ENCODE measurements around the gene SERGEF. TPM values are rescaled to one million over a fixed set of nuclear protein-coding genes. Genes with fewer than 3 reads are reported as not detected.

Gene SERGEF
- polyA plus RNA-seq, 2 of the 4 experiments (the other 2 are of a cell fraction) = 20.7 to 24.1 TPM

DNA sequence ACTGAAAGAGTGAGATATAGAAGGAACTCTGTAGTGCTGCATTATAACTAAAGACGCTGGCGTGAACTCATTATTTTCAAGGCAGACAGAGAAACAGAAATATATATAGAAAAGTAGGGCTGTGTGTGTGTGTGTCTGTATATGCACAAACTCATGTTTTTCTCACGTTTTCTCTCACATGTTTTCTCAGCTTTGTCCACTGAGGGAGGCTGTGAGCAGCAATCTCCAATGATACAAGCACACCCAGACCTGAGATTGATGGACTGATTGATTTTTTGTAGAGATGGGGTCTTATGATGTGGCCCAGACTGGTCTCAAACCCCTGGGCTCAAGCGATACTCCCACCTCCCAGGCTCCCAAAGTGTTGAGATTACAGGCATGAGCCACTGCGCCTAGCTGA lies 122.5 kb downstream of the SERGEF start:
- no peaks in the 10 kb centered on the region for H3K4me1 ChIP-seq
- no peak for TF ChIP-seq CBX2 (IDR thresholded peaks at IDR 0.05; ENCODE audit: borderline replicate concordance, low read depth)
- no peak for TF ChIP-seq POLR2AphosphoS2 (conservative IDR thresholded peaks at IDR 0.05; ENCODE audit: low read length)
- TF ChIP-seq, protein P1, sequence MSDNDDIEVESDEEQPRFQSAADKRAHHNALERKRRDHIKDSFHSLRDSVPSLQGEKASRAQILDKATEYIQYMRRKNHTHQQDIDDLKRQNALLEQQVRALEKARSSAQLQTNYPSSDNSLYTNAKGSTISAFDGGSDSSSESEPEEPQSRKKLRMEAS (IDR thresholded peaks at IDR 0.05) = no peak
- no peak for TF ChIP-seq TFCP2L1 (CRISPR knock-in tag; IDR thresholded peaks at IDR 0.05)
- TF ChIP-seq HOXB13 (CRISPR knock-in tag; IDR thresholded peaks at IDR 0.05; ENCODE audit: low read depth) = no peak
- TF ChIP-seq CBX8 (IDR thresholded peaks at IDR 0.05) = no peak
- TF ChIP-seq ZSCAN20 (CRISPR knock-in tag; IDR thresholded peaks at IDR 0.05) = no peak
- no peak for TF ChIP-seq POLR2A (IDR thresholded peaks at IDR 0.05; ENCODE audit: low read length)
- TF ChIP-seq SREBF2 (IDR thresholded peaks at IDR 0.05) = no peak
- TF ChIP-seq SMC3 (IDR thresholded peaks at IDR 0.05) = no peak
- TF ChIP-seq, protein P2, sequence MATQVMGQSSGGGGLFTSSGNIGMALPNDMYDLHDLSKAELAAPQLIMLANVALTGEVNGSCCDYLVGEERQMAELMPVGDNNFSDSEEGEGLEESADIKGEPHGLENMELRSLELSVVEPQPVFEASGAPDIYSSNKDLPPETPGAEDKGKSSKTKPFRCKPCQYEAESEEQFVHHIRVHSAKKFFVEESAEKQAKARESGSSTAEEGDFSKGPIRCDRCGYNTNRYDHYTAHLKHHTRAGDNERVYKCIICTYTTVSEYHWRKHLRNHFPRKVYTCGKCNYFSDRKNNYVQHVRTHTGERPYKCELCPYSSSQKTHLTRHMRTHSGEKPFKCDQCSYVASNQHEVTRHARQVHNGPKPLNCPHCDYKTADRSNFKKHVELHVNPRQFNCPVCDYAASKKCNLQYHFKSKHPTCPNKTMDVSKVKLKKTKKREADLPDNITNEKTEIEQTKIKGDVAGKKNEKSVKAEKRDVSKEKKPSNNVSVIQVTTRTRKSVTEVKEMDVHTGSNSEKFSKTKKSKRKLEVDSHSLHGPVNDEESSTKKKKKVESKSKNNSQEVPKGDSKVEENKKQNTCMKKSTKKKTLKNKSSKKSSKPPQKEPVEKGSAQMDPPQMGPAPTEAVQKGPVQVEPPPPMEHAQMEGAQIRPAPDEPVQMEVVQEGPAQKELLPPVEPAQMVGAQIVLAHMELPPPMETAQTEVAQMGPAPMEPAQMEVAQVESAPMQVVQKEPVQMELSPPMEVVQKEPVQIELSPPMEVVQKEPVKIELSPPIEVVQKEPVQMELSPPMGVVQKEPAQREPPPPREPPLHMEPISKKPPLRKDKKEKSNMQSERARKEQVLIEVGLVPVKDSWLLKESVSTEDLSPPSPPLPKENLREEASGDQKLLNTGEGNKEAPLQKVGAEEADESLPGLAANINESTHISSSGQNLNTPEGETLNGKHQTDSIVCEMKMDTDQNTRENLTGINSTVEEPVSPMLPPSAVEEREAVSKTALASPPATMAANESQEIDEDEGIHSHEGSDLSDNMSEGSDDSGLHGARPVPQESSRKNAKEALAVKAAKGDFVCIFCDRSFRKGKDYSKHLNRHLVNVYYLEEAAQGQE (IDR thresholded peaks at IDR 0.05) = no peak
- TF ChIP-seq, protein P3, sequence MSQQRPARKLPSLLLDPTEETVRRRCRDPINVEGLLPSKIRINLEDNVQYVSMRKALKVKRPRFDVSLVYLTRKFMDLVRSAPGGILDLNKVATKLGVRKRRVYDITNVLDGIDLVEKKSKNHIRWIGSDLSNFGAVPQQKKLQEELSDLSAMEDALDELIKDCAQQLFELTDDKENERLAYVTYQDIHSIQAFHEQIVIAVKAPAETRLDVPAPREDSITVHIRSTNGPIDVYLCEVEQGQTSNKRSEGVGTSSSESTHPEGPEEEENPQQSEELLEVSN (IDR thresholded peaks at IDR 0.05; ENCODE audit: borderline replicate concordance, low read depth) = no peak
- TF ChIP-seq, protein P4, sequence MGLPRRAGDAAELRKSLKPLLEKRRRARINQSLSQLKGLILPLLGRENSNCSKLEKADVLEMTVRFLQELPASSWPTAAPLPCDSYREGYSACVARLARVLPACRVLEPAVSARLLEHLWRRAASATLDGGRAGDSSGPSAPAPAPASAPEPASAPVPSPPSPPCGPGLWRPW (IDR thresholded peaks at IDR 0.05) = no peak
- 88% methylated on average over 5 of the region's 5 CpGs for WGBS (ENCODE audit: missing lambda C conversion rate)
- FAIRE-seq (no peak), DNase-seq (ENCODE audit: low read depth in 1 of 2, low spot score in 1 of 2) (no peak), ATAC-seq (no peak)
- H3K27ac ChIP-seq = no peak overlapping the region
- H3K9me3 ChIP-seq = no peaks in the 10 kb centered on the region
- no peak overlapping the region for H3K4me3 ChIP-seq
- CTCF ChIA-PET = interaction anchor here (0.6 to 1.9 kb wide), 3 partner anchors 10 to 301 kb away, joined by 3 to 5 read pairs (median 4); no protein-coding TSS in a partner anchor
- POLR2A ChIA-PET = no interaction called here
- no peak overlapping the region for H3K4me2 ChIP-seq

DNA sequence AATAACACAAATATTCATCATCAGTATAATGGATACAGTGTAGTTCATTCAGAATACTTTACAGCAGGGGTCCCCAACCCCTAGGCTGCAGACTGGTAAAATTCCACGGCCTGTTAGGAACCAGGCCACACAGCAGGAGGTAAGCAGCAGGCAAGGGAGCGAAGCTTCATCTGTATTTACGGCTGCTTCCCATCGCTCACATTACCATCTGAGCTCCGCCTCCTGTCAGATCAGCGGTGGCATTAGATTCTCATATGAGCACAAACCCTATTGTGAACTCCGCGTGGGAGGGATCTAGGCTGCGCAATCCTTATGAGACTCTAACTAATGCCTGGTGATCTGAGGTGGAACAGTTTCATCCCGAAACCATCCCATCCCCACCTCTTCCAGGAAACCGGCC lies 125.1 kb downstream of the SERGEF start:
- FAIRE-seq = no peak
- Histone ChIP-seq H3K27ac (no peak overlapping the region), H3K4me1 (no peaks in the 10 kb centered on the region), H3K4me2 (no peak overlapping the region), H3K9me3 (no peaks in the 10 kb centered on the region), H3K4me3 (no peak overlapping the region)
- POLR2A ChIA-PET = no interaction called here
- no peak for TF ChIP-seq TP53 (CRISPR knock-in tag; IDR thresholded peaks at IDR 0.05)
- no peak for TF ChIP-seq ZNF302 (CRISPR knock-in tag; IDR thresholded peaks at IDR 0.05)
- no peak for TF ChIP-seq FOSB (CRISPR knock-in tag; IDR thresholded peaks at IDR 0.05)
- no peak for TF ChIP-seq TFCP2L1 (CRISPR knock-in tag; IDR thresholded peaks at IDR 0.05)
- TF ChIP-seq EHF (CRISPR knock-in tag; IDR thresholded peaks at IDR 0.05) = no peak
- TF ChIP-seq, protein P1 (IDR thresholded peaks at IDR 0.05) = no peak
- no peak for TF ChIP-seq FOXS1 (CRISPR knock-in tag; IDR thresholded peaks at IDR 0.05)
- no peak for TF ChIP-seq MYC (IDR thresholded peaks at IDR 0.05; ENCODE audit: borderline replicate concordance, low read length)
- TF ChIP-seq EP300 (IDR thresholded peaks at IDR 0.05) = no peak
- TF ChIP-seq, protein P5, sequence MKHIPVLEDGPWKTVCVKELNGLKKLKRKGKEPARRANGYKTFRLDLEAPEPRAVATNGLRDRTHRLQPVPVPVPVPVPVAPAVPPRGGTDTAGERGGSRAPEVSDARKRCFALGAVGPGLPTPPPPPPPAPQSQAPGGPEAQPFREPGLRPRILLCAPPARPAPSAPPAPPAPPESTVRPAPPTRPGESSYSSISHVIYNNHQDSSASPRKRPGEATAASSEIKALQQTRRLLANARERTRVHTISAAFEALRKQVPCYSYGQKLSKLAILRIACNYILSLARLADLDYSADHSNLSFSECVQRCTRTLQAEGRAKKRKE (CRISPR knock-in tag; IDR thresholded peaks at IDR 0.05; ENCODE audit: low read depth) = no peak
- TF ChIP-seq CHD2 (IDR thresholded peaks at IDR 0.05; ENCODE audit: low read length, partially characterized antibody) = no peak
- no peak for TF ChIP-seq MAFK (IDR thresholded peaks at IDR 0.05; ENCODE audit: partially characterized antibody)
- no peak for TF ChIP-seq POLR2AphosphoS2 (conservative IDR thresholded peaks at IDR 0.05; ENCODE audit: low read length)
- TF ChIP-seq SREBF2 (IDR thresholded peaks at IDR 0.05) = no peak
- TF ChIP-seq, protein P6, sequence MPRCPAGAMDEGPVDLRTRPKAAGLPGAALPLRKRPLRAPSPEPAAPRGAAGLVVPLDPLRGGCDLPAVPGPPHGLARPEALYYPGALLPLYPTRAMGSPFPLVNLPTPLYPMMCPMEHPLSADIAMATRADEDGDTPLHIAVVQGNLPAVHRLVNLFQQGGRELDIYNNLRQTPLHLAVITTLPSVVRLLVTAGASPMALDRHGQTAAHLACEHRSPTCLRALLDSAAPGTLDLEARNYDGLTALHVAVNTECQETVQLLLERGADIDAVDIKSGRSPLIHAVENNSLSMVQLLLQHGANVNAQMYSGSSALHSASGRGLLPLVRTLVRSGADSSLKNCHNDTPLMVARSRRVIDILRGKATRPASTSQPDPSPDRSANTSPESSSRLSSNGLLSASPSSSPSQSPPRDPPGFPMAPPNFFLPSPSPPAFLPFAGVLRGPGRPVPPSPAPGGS (IDR thresholded peaks at IDR 0.05) = no peak
- no peak for TF ChIP-seq ESRRA (IDR thresholded peaks at IDR 0.05; ENCODE audit: borderline replicate concordance, low read length)
- no peak for DNase-seq (ENCODE audit: low read depth in 1 of 2, low spot score in 1 of 2)
- CTCF ChIA-PET = interaction anchor here (1.0 kb wide), 1 partner anchor 12 kb away, joined by 3 read pairs; no protein-coding TSS in a partner anchor
- ATAC-seq = no peak
- WGBS (ENCODE audit: missing lambda C conversion rate) = 94% methylated on average over 11 of the region's 11 CpGs

Measured in A549 (cell line).